Measurements from ENCODE around the gene SNX22.

GRCh38 chr15:64187396-64188191 is 36.1 kb downstream of the SNX22 start:
- no peak for TF ChIP-seq CTCF (IDR thresholded peaks at IDR 0.05; ENCODE audit: insufficient read depth, low read length)
- no peak for TF ChIP-seq POLR2AphosphoS5 (IDR thresholded peaks at IDR 0.05; ENCODE audit: low read depth)
- no peak for TF ChIP-seq REST (IDR thresholded peaks at IDR 0.05; ENCODE audit: insufficient replicate concordance, low read depth)
- no peak for TF ChIP-seq SPI1 (IDR thresholded peaks at IDR 0.05; ENCODE audit: borderline replicate concordance, low read depth)
